Fibroblast of villous mesenchyme (primary cell): ENCODE data around the gene ZFAND5. TPM values are rescaled to one million over a fixed set of nuclear protein-coding genes. Genes with fewer than 3 reads are reported as not detected.

Source experiments
- DNase-seq: peaks from one replicate; pipeline ENCODE4 v3.0.0-alpha.2; 2010; ENCODE audit warnings: low read depth
- H3K4me3 ChIP-seq: 2 replicates; pipeline ENCODE4 v1.5.1; 2011; ENCODE audit warnings: low read depth, mild to moderate bottlenecking, low read length
- CTCF ChIP-seq: IDR thresholded peaks from 2 replicates; pipeline ENCODE4 v1.5.1; 2012; ENCODE audit warnings: low read depth, mild to moderate bottlenecking, low read length; ENCODE audit not compliant: insufficient read depth
- total RNA-seq: library from RNA; depleted of rRNA; stranded (reverse); fragments of >200 nt; gene quantifications from 2 replicates; pipeline ENCODE4 v1.2.3, GENCODE V29; 2012

The ZFAND5 gene
- total RNA-seq, 1 donor, result 366 TPM

GRCh38 chr9:72400866-72401265, 35.9 kb upstream of the ZFAND5 start:
- DNase-seq, result no peak
- TF ChIP-seq CTCF, result no peak
- H3K4me3 ChIP-seq, result no peak overlapping the region

GRCh38 chr9:72399391-72399790, 34.4 kb upstream of the ZFAND5 start:
- H3K4me3 ChIP-seq, result no peak overlapping the region
- no peak for TF ChIP-seq CTCF
- DNase-seq, result no peak

GRCh38 chr9:72396247-72397091, 31.5 kb upstream of the ZFAND5 start:
- no peak overlapping the region for H3K4me3 ChIP-seq
- no peak for TF ChIP-seq CTCF
- DNase-seq, result peak; percentile 96

GRCh38 chr9:72394066-72394465, 29.1 kb upstream of the ZFAND5 start:
- no peak for TF ChIP-seq CTCF
- H3K4me3 ChIP-seq, result no peak overlapping the region
- no peak for DNase-seq

GRCh38 chr9:72390907-72391306, 25.9 kb upstream of the ZFAND5 start:
- no peak for TF ChIP-seq CTCF
- DNase-seq, result no peak
- H3K4me3 ChIP-seq, result no peak overlapping the region

GRCh38 chr9:72386186-72386585, 21.2 kb upstream of the ZFAND5 start:
- no peak overlapping the region for H3K4me3 ChIP-seq
- no peak for DNase-seq
- no peak for TF ChIP-seq CTCF
